Measurements from ENCODE around the gene CPNE9. TPM values are rescaled to one million over a fixed set of nuclear protein-coding genes. Genes with fewer than 3 reads are reported as not detected.

The CPNE9 gene
- total RNA-seq, 1 experiment from 2014 or later: 3.5 TPM

DNA sequence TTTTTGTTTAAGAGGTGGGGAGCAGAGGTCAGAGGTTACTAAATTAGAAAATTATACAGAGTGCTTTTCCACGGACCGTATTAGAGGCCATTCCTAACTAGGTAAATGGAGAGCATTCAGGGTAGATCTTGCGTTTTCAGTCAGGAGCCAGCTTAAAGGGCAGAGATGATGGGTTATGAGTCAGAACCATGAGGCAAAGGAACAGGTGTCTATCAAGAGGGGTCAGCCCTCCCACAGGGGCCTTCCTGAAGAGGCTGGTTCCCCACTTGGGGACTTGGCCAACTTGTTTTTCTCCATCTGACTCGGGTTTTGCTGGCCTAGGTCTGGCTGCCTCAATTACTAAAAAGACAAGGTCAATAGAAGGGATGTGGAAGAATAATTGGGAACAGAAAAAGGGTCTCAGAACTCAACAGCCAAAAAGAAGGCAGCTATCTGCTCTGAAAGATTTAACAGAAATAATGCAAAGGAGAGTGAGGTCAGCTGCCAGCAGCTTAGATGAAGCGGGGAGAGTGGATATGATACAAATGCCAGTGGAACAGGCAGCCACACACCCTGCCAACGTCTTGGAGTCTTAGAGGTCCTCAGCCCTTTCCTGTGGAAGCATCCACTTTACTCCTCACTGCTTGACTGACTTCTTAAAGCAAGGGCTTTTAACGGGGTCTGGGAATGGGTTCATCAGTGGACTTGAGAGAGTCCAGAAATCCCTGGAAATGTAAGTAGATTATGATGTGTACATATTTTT lies 36.8 kb upstream of the CPNE9 start:
- Histone ChIP-seq H3K4me1 (ENCODE audit: insufficient read depth, low read length) (no peaks in the 10 kb centered on the region), H3K79me2 (ENCODE audit: insufficient read depth, low read length) (no peaks in the 10 kb centered on the region), H2BK12ac (ENCODE audit: insufficient read length, low read depth, low read length) (no peak overlapping the region), H2BK5ac (ENCODE audit: insufficient read length, low read length) (no peak overlapping the region), H2AK5ac (ENCODE audit: insufficient read length, low read length) (no peak overlapping the region), H3K56ac (ENCODE audit: insufficient read length, low read depth, low read length) (no peak overlapping the region), H4K5ac (ENCODE audit: insufficient read length, low read depth, low read length) (no peak overlapping the region), H3K23me2 (ENCODE audit: insufficient read length, low read depth, low read length, poor library complexity, severe bottlenecking) (no peaks in the 10 kb centered on the region), H2BK20ac (ENCODE audit: low read depth, low read length, poor library complexity, severe bottlenecking) (no peak overlapping the region), H3T11ph (ENCODE audit: low read length) (no peak overlapping the region), H3K4ac (ENCODE audit: low read depth, low read length) (no peak overlapping the region), H3K9me3 (ENCODE audit: control insufficient read depth, low read depth, low read length) (no peaks in the 10 kb centered on the region), H2BK15ac (ENCODE audit: low read depth, low read length) (no peak overlapping the region), H2AFZ (ENCODE audit: low read length) (no peak overlapping the region), H3K9ac (ENCODE audit: extremely low read depth, insufficient read length, low read length) (no peak overlapping the region), H4K91ac (ENCODE audit: insufficient read length, low read depth, low read length) (no peak overlapping the region), H4K20me1 (ENCODE audit: control insufficient read depth, insufficient read depth, insufficient read length) (no peaks in the 10 kb centered on the region), H3K79me1 (ENCODE audit: insufficient read depth, low read depth, low read length, poor library complexity, severe bottlenecking) (no peaks in the 10 kb centered on the region), H3K27me3 (ENCODE audit: insufficient read depth, low read length) (no peaks in the 10 kb centered on the region), H2BK120ac (ENCODE audit: low read depth, low read length, poor library complexity, severe bottlenecking) (no peak overlapping the region), H3K23ac (ENCODE audit: insufficient read length, low read depth, low read length) (no peak overlapping the region), H3K27ac (ENCODE audit: insufficient read length, low read depth, low read length) (no peak overlapping the region), H4K8ac (replicated peaks; ENCODE audit: insufficient read length, low read depth, low read length) (no peak overlapping the region), H3K18ac (ENCODE audit: insufficient read length, low read depth, low read length) (no peak overlapping the region), H3K14ac (ENCODE audit: insufficient read depth, low read length) (no peak overlapping the region), H3K4me2 (ENCODE audit: insufficient read depth, insufficient read length, low read length) (no peak overlapping the region)
- no peak for DNase-seq
- no CpG with 5 or more reads among the region's 7 CpGs for WGBS (ENCODE audit: extremely low coverage, insufficient read length, low lambda C conversion rate)
- Mint-ChIP-seq H3K27me3 (ENCODE audit: low read depth) (no peaks in the 10 kb centered on the region), H3K4me1 (no peaks in the 10 kb centered on the region), H3K27ac (no peak overlapping the region), H3K9me3 (no peaks in the 10 kb centered on the region), H3K36me3 (ENCODE audit: insufficient read depth in 1 of 3, low read depth in 3 of 3) (peaks cover 14 to 76% (median 64%) of the 10 kb centered on the region in 3 experiments), H3K4me3 (no peak overlapping the region)
- TF ChIP-seq, protein P1, sequence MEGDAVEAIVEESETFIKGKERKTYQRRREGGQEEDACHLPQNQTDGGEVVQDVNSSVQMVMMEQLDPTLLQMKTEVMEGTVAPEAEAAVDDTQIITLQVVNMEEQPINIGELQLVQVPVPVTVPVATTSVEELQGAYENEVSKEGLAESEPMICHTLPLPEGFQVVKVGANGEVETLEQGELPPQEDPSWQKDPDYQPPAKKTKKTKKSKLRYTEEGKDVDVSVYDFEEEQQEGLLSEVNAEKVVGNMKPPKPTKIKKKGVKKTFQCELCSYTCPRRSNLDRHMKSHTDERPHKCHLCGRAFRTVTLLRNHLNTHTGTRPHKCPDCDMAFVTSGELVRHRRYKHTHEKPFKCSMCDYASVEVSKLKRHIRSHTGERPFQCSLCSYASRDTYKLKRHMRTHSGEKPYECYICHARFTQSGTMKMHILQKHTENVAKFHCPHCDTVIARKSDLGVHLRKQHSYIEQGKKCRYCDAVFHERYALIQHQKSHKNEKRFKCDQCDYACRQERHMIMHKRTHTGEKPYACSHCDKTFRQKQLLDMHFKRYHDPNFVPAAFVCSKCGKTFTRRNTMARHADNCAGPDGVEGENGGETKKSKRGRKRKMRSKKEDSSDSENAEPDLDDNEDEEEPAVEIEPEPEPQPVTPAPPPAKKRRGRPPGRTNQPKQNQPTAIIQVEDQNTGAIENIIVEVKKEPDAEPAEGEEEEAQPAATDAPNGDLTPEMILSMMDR (conservative IDR thresholded peaks at IDR 0.05): no peak

Measured in H9 (cell line).